ENCODE measurements around the gene TBC1D14.

TBC1D14 gene

GRCh38 chr4:6953751-6954380, 44.2 kb downstream of the TBC1D14 start:
- TF ChIP-seq CTCF (IDR thresholded peaks at IDR 0.05; ENCODE audit: low read depth, low read length), result no peak
- H3K9me3 ChIP-seq (ENCODE audit: insufficient read depth, low read length), result no peaks in the 10 kb centered on the region
- H2AFZ ChIP-seq (ENCODE audit: low read depth, low read length), result no peak overlapping the region
- H3K9ac ChIP-seq (ENCODE audit: low read length), result no peak overlapping the region
- no peak overlapping the region for H3K4me3 ChIP-seq (ENCODE audit: low read length)
- no peak overlapping the region for H3K27ac ChIP-seq (ENCODE audit: low read length)
- no peaks in the 10 kb centered on the region for H3K36me3 ChIP-seq (replicated peaks; ENCODE audit: low read depth, low read length)
- H3K79me2 ChIP-seq (ENCODE audit: low read length), result peaks cover 25% of the 10 kb centered on the region
- H4K20me1 ChIP-seq (ENCODE audit: insufficient read depth, low read length), result peaks cover 31% of the 10 kb centered on the region
- H3K4me2 ChIP-seq (ENCODE audit: low read length), result no peak overlapping the region
- H3K27me3 ChIP-seq (ENCODE audit: low read depth, low read length), result no peaks in the 10 kb centered on the region
- H3K4me1 ChIP-seq (ENCODE audit: low read length), result no peaks in the 10 kb centered on the region

- no peak overlapping the region for H3K27ac ChIP-seq (ENCODE audit: low read length)
- no peaks in the 10 kb centered on the region for H3K27me3 ChIP-seq (ENCODE audit: low read depth, low read length)
- peaks cover 37% of the 10 kb centered on the region for H4K20me1 ChIP-seq (ENCODE audit: insufficient read depth, low read length)
- no peak overlapping the region for H3K4me2 ChIP-seq (ENCODE audit: low read length)
- H3K4me3 ChIP-seq (ENCODE audit: low read length), result no peak overlapping the region
- TF ChIP-seq EZH2phosphoT487 (IDR thresholded peaks at IDR 0.05; ENCODE audit: low read depth) (no peak), CTCF (IDR thresholded peaks at IDR 0.05; ENCODE audit: low read depth, low read length) (no peak)
- no peaks in the 10 kb centered on the region for H3K4me1 ChIP-seq (ENCODE audit: low read length)
- peaks cover 27% of the 10 kb centered on the region for H3K79me2 ChIP-seq (ENCODE audit: low read length)
- no peak overlapping the region for H3K9ac ChIP-seq (ENCODE audit: low read length)
- H3K9me3 ChIP-seq (ENCODE audit: insufficient read depth, low read length), result no peaks in the 10 kb centered on the region
- no peaks in the 10 kb centered on the region for H3K36me3 ChIP-seq (replicated peaks; ENCODE audit: low read depth, low read length)
- H2AFZ ChIP-seq (ENCODE audit: low read depth, low read length), result no peak overlapping the region
Measured at GRCh38 chr4:6955261-6955911, 45.8 kb downstream of the TBC1D14 start.

- Histone ChIP-seq H2AFZ (ENCODE audit: low read depth, low read length) (no peak overlapping the region), H3K36me3 (replicated peaks; ENCODE audit: low read depth, low read length) (no peaks in the 10 kb centered on the region), H3K9me3 (ENCODE audit: insufficient read depth, low read length) (no peaks in the 10 kb centered on the region), H3K4me2 (ENCODE audit: low read length) (no peak overlapping the region), H3K9ac (ENCODE audit: low read length) (no peak overlapping the region), H3K27ac (ENCODE audit: low read length) (no peak overlapping the region), H3K4me1 (ENCODE audit: low read length) (no peaks in the 10 kb centered on the region), H3K27me3 (ENCODE audit: low read depth, low read length) (no peaks in the 10 kb centered on the region), H3K79me2 (ENCODE audit: low read length) (peaks cover 27% of the 10 kb centered on the region), H4K20me1 (ENCODE audit: insufficient read depth, low read length) (peaks cover 37% of the 10 kb centered on the region), H3K4me3 (ENCODE audit: low read length) (no peak overlapping the region)
- no peak for TF ChIP-seq CTCF (IDR thresholded peaks at IDR 0.05; ENCODE audit: low read depth, low read length)
- no peak for TF ChIP-seq EZH2phosphoT487 (IDR thresholded peaks at IDR 0.05; ENCODE audit: low read depth)
Measured at GRCh38 chr4:6956087-6956433, 46.4 kb downstream of the TBC1D14 start.

- Histone ChIP-seq H3K79me2 (ENCODE audit: low read length) (peaks cover 23% of the 10 kb centered on the region), H4K20me1 (ENCODE audit: insufficient read depth, low read length) (peaks cover 36% of the 10 kb centered on the region), H3K36me3 (replicated peaks; ENCODE audit: low read depth, low read length) (no peaks in the 10 kb centered on the region), H3K9ac (ENCODE audit: low read length) (no peak overlapping the region), H3K9me3 (ENCODE audit: insufficient read depth, low read length) (no peaks in the 10 kb centered on the region), H3K27me3 (ENCODE audit: low read depth, low read length) (no peaks in the 10 kb centered on the region), H2AFZ (ENCODE audit: low read depth, low read length) (no peak overlapping the region), H3K4me2 (ENCODE audit: low read length) (no peak overlapping the region), H3K4me1 (ENCODE audit: low read length) (no peaks in the 10 kb centered on the region), H3K4me3 (ENCODE audit: low read length) (no peak overlapping the region), H3K27ac (ENCODE audit: low read length) (no peak overlapping the region)
- TF ChIP-seq EZH2phosphoT487 (IDR thresholded peaks at IDR 0.05; ENCODE audit: low read depth), result no peak
- no peak for TF ChIP-seq CTCF (IDR thresholded peaks at IDR 0.05; ENCODE audit: low read depth, low read length)
Measured at GRCh38 chr4:6956434-6957147, 47.0 kb downstream of the TBC1D14 start.
